Neuron (in vitro differentiated cells): ENCODE results near the gene FXN.

Experiments
- H2AFZ ChIP-seq: one replicate; pipeline ENCODE4 v1.6.1; 2013; ENCODE audit warnings: low read depth, mild to moderate bottlenecking, inconsistent platforms, low read length, moderate library complexity
- H3K27me3 ChIP-seq: one replicate; pipeline ENCODE4 v1.6.1; 2013; ENCODE audit warnings: low read length; ENCODE audit not compliant: insufficient read depth
- H3K36me3 ChIP-seq: one replicate; pipeline ENCODE4 v1.6.1; 2013; ENCODE audit warnings: low read length; ENCODE audit not compliant: insufficient read depth
- H3K4me1 ChIP-seq: one replicate; pipeline ENCODE4 v1.6.1; 2013; ENCODE audit warnings: low read length; ENCODE audit not compliant: insufficient read depth
- H3K4me3 ChIP-seq: 2 replicates; pipeline ENCODE4 v1.5.1; 2013; ENCODE audit warnings: mild to moderate bottlenecking, low read length, moderate library complexity
- H3K9me3 ChIP-seq: one replicate; pipeline ENCODE4 v1.6.1; 2013; ENCODE audit warnings: low read length

Gene FXN

GRCh38 chr9:69130456-69131441 lies 95.2 kb downstream of the FXN start:
- Histone ChIP-seq H3K36me3 (no peaks in the 10 kb centered on the region), H2AFZ (no peak overlapping the region), H3K27me3 (no peaks in the 10 kb centered on the region), H3K4me3 (no peak overlapping the region), H3K4me1 (no peaks in the 10 kb centered on the region), H3K9me3 (no peaks in the 10 kb centered on the region)

- no peak overlapping the region for H2AFZ ChIP-seq
- no peaks in the 10 kb centered on the region for H3K36me3 ChIP-seq
- no peaks in the 10 kb centered on the region for H3K27me3 ChIP-seq
- no peaks in the 10 kb centered on the region for H3K4me1 ChIP-seq
- H3K4me3 ChIP-seq = no peak overlapping the region
- no peaks in the 10 kb centered on the region for H3K9me3 ChIP-seq
Observed at GRCh38 chr9:69131682-69132081, 96.1 kb downstream of the FXN start.

- Histone ChIP-seq H3K27me3 (no peaks in the 10 kb centered on the region), H3K36me3 (no peaks in the 10 kb centered on the region), H3K4me3 (no peak overlapping the region), H3K4me1 (no peaks in the 10 kb centered on the region), H2AFZ (no peak overlapping the region), H3K9me3 (peaks cover 2% of the 10 kb centered on the region)
Observed at GRCh38 chr9:69132361-69132760, 96.8 kb downstream of the FXN start.

- H3K9me3 ChIP-seq = peaks cover 2% of the 10 kb centered on the region
- H2AFZ ChIP-seq = no peak overlapping the region
- no peaks in the 10 kb centered on the region for H3K27me3 ChIP-seq
- H3K4me1 ChIP-seq = no peaks in the 10 kb centered on the region
- no peaks in the 10 kb centered on the region for H3K36me3 ChIP-seq
- no peak overlapping the region for H3K4me3 ChIP-seq
Observed at GRCh38 chr9:69134412-69134811, 98.9 kb downstream of the FXN start.

DNA sequence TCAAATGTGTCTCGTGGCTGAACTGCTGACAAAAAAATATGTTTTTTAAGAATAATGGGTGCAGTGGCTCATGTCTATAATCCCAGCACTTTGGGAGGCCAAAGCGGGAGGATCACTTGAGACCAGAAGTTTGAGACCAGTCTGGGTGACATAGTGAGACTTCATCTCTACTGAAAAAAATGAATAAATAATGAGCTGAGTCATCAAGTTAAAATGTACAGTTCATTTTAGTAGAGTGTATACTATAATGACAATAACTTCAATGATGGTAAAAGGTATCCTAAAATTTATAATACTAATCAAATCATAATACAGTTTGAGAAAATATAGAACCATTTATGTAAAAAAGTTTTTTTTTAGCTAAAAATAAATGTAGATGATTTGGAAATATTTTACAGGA lies 100.6 kb downstream of the FXN start:
- no peaks in the 10 kb centered on the region for H3K4me1 ChIP-seq
- H3K27me3 ChIP-seq = no peaks in the 10 kb centered on the region
- no peaks in the 10 kb centered on the region for H3K36me3 ChIP-seq
- peaks cover 2% of the 10 kb centered on the region for H3K9me3 ChIP-seq
- H2AFZ ChIP-seq = no peak overlapping the region
- H3K4me3 ChIP-seq = no peak overlapping the region

- Histone ChIP-seq H3K9me3 (peaks cover 2% of the 10 kb centered on the region), H3K27me3 (no peaks in the 10 kb centered on the region), H3K4me3 (no peak overlapping the region), H3K36me3 (no peaks in the 10 kb centered on the region), H2AFZ (no peak overlapping the region), H3K4me1 (no peaks in the 10 kb centered on the region)
Observed at GRCh38 chr9:69136779-69137178, 101.2 kb downstream of the FXN start.

DNA sequence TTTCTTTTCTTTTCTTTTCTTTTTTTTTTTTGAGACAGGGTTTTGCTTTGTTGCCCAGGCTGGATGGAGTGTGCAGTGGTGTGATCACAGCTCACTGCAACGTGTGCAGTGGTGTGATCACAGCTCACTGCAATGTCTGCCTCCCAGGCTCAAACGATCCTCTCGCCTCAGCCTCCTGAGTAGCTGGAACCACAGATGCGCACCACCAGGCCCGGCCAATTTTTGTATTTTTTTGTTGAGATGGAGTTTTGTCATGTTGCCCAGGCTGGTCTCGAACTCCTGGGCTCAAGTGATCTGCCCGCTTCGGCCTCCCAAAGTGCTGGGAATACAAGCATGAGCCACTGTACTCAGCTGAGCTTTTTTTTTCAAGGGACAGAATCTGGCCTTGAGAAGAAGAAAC lies 101.8 kb downstream of the FXN start:
- Histone ChIP-seq H3K36me3 (no peaks in the 10 kb centered on the region), H2AFZ (no peak overlapping the region), H3K27me3 (no peaks in the 10 kb centered on the region)

GRCh38 chr9:69139596-69139995 lies 104.0 kb downstream of the FXN start:
- no peaks in the 10 kb centered on the region for H3K4me1 ChIP-seq
- no peak overlapping the region for H3K4me3 ChIP-seq

More for the DNA sequence above, 101.8 kb downstream of the FXN start:
- Histone ChIP-seq H3K9me3 (peaks cover 2% of the 10 kb centered on the region), H3K4me3 (no peak overlapping the region), H3K4me1 (no peaks in the 10 kb centered on the region)

DNA sequence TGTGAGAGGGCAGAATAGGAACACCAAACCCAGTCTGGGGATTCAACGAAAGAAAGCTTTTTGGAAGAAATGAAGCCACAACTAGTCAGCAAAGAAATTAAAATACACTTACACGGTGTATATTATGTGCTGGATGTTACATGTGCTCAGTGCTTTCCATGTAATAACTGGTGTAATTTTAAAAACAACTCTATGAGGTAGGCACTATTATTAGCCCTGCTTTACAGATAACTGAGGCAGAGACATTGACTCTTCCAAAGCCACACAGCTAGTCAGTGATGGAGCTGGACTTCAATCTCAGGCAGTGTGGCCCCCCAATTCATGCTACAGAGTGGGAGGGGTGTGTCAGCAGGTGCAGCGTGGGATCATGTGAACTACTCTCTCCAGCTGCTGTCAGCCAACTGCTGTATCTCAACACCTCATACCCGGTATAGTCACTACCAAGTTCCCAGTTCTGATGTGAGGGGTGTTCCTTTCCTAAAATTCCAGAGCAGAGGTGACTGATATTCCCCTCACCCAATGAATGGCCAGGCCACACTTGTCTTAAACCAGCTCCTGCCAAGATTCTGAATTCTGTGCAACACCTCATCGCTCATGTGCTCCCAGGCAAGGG lies 104.7 kb downstream of the FXN start:
- Histone ChIP-seq H2AFZ (no peak overlapping the region), H3K4me3 (no peak overlapping the region), H3K27me3 (no peaks in the 10 kb centered on the region), H3K36me3 (no peaks in the 10 kb centered on the region), H3K9me3 (peaks cover 2% of the 10 kb centered on the region), H3K4me1 (no peaks in the 10 kb centered on the region)

More at GRCh38 chr9:69139596-69139995, 104.0 kb downstream of the FXN start:
- Histone ChIP-seq H3K36me3 (no peaks in the 10 kb centered on the region), H3K27me3 (no peaks in the 10 kb centered on the region), H3K9me3 (peaks cover 2% of the 10 kb centered on the region), H2AFZ (no peak overlapping the region)

GRCh38 chr9:69141851-69142250 lies 106.3 kb downstream of the FXN start:
- Histone ChIP-seq H3K36me3 (no peaks in the 10 kb centered on the region), H3K9me3 (peaks cover under 1% of the 10 kb centered on the region), H3K4me3 (no peak overlapping the region), H3K27me3 (no peaks in the 10 kb centered on the region), H3K4me1 (no peaks in the 10 kb centered on the region), H2AFZ (no peak overlapping the region)

GRCh38 chr9:69143291-69143690 lies 107.7 kb downstream of the FXN start:
- Histone ChIP-seq H3K36me3 (no peaks in the 10 kb centered on the region), H3K27me3 (no peaks in the 10 kb centered on the region), H3K9me3 (peaks cover 2% of the 10 kb centered on the region), H2AFZ (no peak overlapping the region), H3K4me1 (no peaks in the 10 kb centered on the region), H3K4me3 (no peak overlapping the region)

DNA sequence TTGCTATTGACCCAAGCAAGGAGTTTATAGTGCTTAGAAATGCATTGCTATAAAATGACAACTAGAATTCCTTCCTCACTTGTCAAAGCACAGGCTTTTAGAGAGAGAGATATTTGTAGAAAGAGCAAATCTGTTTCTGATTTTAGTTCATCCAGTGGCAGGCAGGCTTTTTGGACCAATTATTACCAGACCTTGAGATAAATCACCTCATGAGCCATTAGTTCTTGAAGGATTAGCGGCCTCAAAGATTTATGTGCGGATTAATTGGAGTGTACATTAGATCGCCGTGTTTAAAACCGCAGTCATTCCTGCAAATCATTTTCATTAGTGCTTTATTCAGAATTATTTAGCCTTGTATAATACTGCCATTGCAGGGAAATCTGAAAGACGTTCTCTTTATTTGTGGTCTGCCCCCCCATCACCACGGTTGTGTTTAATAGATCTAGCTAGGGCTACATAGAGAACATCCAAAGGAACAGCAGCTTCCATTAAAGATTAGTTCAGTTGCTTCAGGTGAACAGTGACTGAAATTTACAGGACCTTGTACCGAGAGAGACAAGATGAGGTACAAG lies 109.7 kb downstream of the FXN start:
- Histone ChIP-seq H3K4me1 (no peaks in the 10 kb centered on the region), H3K9me3 (peaks cover 2% of the 10 kb centered on the region), H3K27me3 (no peaks in the 10 kb centered on the region), H3K4me3 (no peak overlapping the region), H2AFZ (no peak overlapping the region), H3K36me3 (no peaks in the 10 kb centered on the region)
